SK-N-SH (cell line): ENCODE measurements around the gene SNX24. TPM values are rescaled to one million over a fixed set of nuclear protein-coding genes. Genes with fewer than 3 reads are reported as not detected.

Experiments
- CTCF ChIA-PET: fragments of 300-600, 350-600 bp; formaldehyde crosslinking; extraction: SDS; loops from one replicate; lab custom pipeline; 2021; lab: Yijun Ruan, JAX
- POLR2A ChIA-PET: fragments of 350-600 bp; sonication (Branson Sonifier 250); formaldehyde crosslinking; extraction: SDS; loops from one replicate; lab custom pipeline; 2020; ENCODE audit warnings: antibody characterized with exemption, inconsistent platforms; lab: Yijun Ruan, JAX
- DNase-seq: peaks from one replicate; pipeline ENCODE4 v3.0.0; 2012
- H2AFZ ChIP-seq: fragments of 200-600 bp; sonication (generic); 2 replicates; pipeline ENCODE4 v1.8.1; 2016; ENCODE audit warnings: antibody characterized with exemption, mild to moderate bottlenecking, low read depth
- H3F3A ChIP-seq: fragments of 200-600 bp; sonication (generic); replicated peaks from 2 replicates; pipeline ENCODE3; 2016; ENCODE audit warnings: antibody characterized with exemption, mild to moderate bottlenecking; ENCODE audit not compliant: insufficient read depth
- H3K27ac ChIP-seq, 2 experiments: fragments of 200-500 bp in 1 of 2; fragments of 200-600 bp in 1 of 2; sonication (Bioruptor generic) in 1 of 2; sonication (generic), shearing (Covaris generic) in 1 of 2; 2 replicates each; pipeline versions ENCODE4 v1.5.1 to v1.6.1; 2014 to 2016; ENCODE audit warnings: low read depth in 2 of 2, inconsistent platforms in 1 of 2, low read length in 1 of 2, mild to moderate bottlenecking in 1 of 2, mixed read lengths in 1 of 2
- H3K27me3 ChIP-seq: fragments of 200-600 bp; sonication (generic), shearing (Covaris generic); 2 replicates; pipeline ENCODE4 v1.6.1; 2016; ENCODE audit warnings: mixed run types; ENCODE audit not compliant: insufficient read depth
- H3K36me3 ChIP-seq, 2 experiments: fragments of 200-500 bp in 1 of 2; fragments of 200-600 bp in 1 of 2; sonication (Bioruptor generic) in 1 of 2; sonication (generic) in 1 of 2; replicated peaks in 1 of 2; 2 replicates each; pipeline versions ENCODE3 to v1.5.1; 2014 to 2016; ENCODE audit warnings: low read length in 1 of 2, mild to moderate bottlenecking in 1 of 2; ENCODE audit not compliant: insufficient read depth in 2 of 2, control insufficient read depth in 1 of 2
- H3K4me1 ChIP-seq, 2 experiments: fragments of 200-500 bp in 1 of 2; fragments of 200-600 bp in 1 of 2; sonication (Bioruptor generic) in 1 of 2; sonication (generic), shearing (Covaris generic) in 1 of 2; 2 replicates each; pipeline versions ENCODE4 v1.5.1 to v1.6.1; 2014 to 2016; ENCODE audit warnings: low read depth in 1 of 2, low read length in 1 of 2, mixed run types in 1 of 2; ENCODE audit not compliant: insufficient read depth in 2 of 2, control insufficient read depth in 1 of 2
- H3K4me2 ChIP-seq: fragments of 200-600 bp; sonication (generic), shearing (Covaris generic); 2 replicates; pipeline ENCODE4 v1.6.1; 2017; ENCODE audit warnings: mixed run types
- H3K4me3 ChIP-seq, 2 experiments: fragments of 200-500 bp in 1 of 2; fragments of 200-600 bp in 1 of 2; sonication (Bioruptor generic) in 1 of 2; sonication (generic), shearing (Covaris generic) in 1 of 2; 2 replicates each; pipeline versions ENCODE4 v1.5.1 to v1.8.1; 2014 to 2016; ENCODE audit warnings: low read depth in 2 of 2, inconsistent platforms in 1 of 2, low read length in 1 of 2, mild to moderate bottlenecking in 1 of 2, mixed read lengths in 1 of 2, moderate library complexity in 1 of 2
- H3K79me2 ChIP-seq: fragments of 200-600 bp; sonication (generic); 2 replicates; pipeline ENCODE4 v1.8.1; 2017; ENCODE audit warnings: mild to moderate bottlenecking; ENCODE audit not compliant: insufficient read depth
- H3K9ac ChIP-seq: fragments of 200-600 bp; sonication (generic); 2 replicates; pipeline ENCODE4 v1.6.1; 2017; ENCODE audit warnings: mixed run types
- H3K9me2 ChIP-seq: fragments of 200-600 bp; sonication (generic); 2 replicates; pipeline ENCODE4 v1.6.1; 2017; ENCODE audit warnings: mixed run types
- H3K9me3 ChIP-seq: fragments of 200-600 bp; sonication (generic); 2 replicates; pipeline ENCODE4 v1.6.1; 2017; ENCODE audit warnings: mixed run types, mild to moderate bottlenecking, moderate library complexity
- H4K20me1 ChIP-seq: fragments of 200-600 bp; sonication (generic); 2 replicates; pipeline ENCODE4 v1.6.1; 2017; ENCODE audit warnings: mild to moderate bottlenecking, mixed run types; ENCODE audit not compliant: insufficient read depth
- FOXM1 ChIP-seq: IDR thresholded peaks from 2 replicates; pipeline ENCODE4 v1.4.0; 2012; ENCODE audit warnings: low read depth, mild to moderate bottlenecking
- MAX ChIP-seq: IDR thresholded peaks from 2 replicates; pipeline ENCODE4 v1.4.0; 2012; ENCODE audit warnings: low read depth
- POLR2AphosphoS5 ChIP-seq: IDR thresholded peaks from 2 replicates; pipeline ENCODE4 v1.6.1; 2012; ENCODE audit warnings: low read depth, low read length
- RCOR1 ChIP-seq: fragments of 150-350 bp; IDR thresholded peaks from 2 replicates; pipeline ENCODE4 v1.6.1; 2017; ENCODE audit warnings: antibody characterized with exemption, low read length
- REST ChIP-seq: IDR thresholded peaks from 2 replicates; pipeline ENCODE4 v1.6.1; 2012; ENCODE audit warnings: mild to moderate bottlenecking, low read depth, low read length, moderate library complexity
- WGBS: methylation state at CpG from one replicate; pipeline ENCODE4 v1.1.6; 2017; ENCODE audit warnings: low lambda C conversion rate; 5-methylcytosine and 5-hydroxymethylcytosine counted together
- polyA plus RNA-seq, 3 experiments: library from polyadenylated mRNA; depleted of rRNA; stranded (reverse); fragments of >200 nt; gene quantifications; 2 replicates each; pipeline ENCODE4 v1.2.3, GENCODE V29; 2012
- TF ChIP-seq, protein P1 (sequence below): fragments of 150-350 bp; IDR thresholded peaks from 2 replicates; pipeline ENCODE4 v1.6.1; 2016; ENCODE audit warnings: mild to moderate bottlenecking, low read depth, low read length
- TF ChIP-seq, protein P2 (sequence below): fragments of 150-350 bp; IDR thresholded peaks from 2 replicates; pipeline ENCODE4 v1.6.1; 2017; ENCODE audit warnings: antibody characterized with exemption, low read length, low read depth, borderline replicate concordance

The SNX24 gene
- polyA plus RNA-seq, 1 of the 3 experiments (the other 2 are of a cell fraction): 8.2 TPM

DNA sequence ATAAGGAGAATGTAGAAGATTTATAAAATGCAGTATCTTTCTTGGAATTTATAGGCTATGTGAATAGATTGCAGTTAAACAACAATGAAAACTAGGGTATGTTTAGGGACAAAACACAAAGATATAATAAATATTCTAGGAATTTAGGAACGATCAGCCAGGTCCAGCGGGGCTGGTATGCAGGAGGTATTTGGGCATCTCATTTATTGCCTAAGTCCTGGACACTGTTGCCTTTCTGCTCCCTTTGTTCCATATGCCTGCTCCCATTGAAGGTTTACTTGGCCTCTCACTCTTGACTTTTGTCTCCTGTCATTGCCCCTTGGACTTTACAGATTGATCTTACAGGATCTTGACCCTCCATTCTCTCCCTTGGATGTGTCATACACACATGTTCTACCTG is 55.9 kb downstream of the SNX24 start:
- no peak overlapping the region for H3K27ac ChIP-seq
- H3K4me2 ChIP-seq: no peak overlapping the region
- no peak for DNase-seq
- no peaks in the 10 kb centered on the region for H3K27me3 ChIP-seq
- no peak overlapping the region for H3K4me3 ChIP-seq
- no peaks in the 10 kb centered on the region for H4K20me1 ChIP-seq
- no peaks in the 10 kb centered on the region for H3K36me3 ChIP-seq
- no peaks in the 10 kb centered on the region for H3K9me2 ChIP-seq
- no peaks in the 10 kb centered on the region for H3K9me3 ChIP-seq
- CTCF ChIA-PET: interaction anchor here (1.0 to 1.2 kb wide), 2 partner anchors 444 to 702 kb away, joined by 3 to 6 read pairs; no protein-coding TSS in a partner anchor
- peaks cover under 1 to 1% of the 10 kb centered on the region in 2 experiments; a peak in 1 of 4 replicates for H3K4me1 ChIP-seq
- WGBS: 97% methylated on average over 2 of the region's 2 CpGs
- H3K9ac ChIP-seq: no peak overlapping the region
- no peak overlapping the region for H2AFZ ChIP-seq
- peaks cover 16% of the 10 kb centered on the region; the same call in 1 of the 2 replicates for H3K79me2 ChIP-seq
- TF ChIP-seq FOXM1 (no peak), RCOR1 (no peak), POLR2AphosphoS5 (no peak)
- TF ChIP-seq, all 33 proteins: peak for 0
- H3F3A ChIP-seq: peaks cover 8% of the 10 kb centered on the region
- POLR2A ChIA-PET: no interaction called here

- WGBS: 93% methylated on average over 1 of the region's 1 CpG
- CTCF ChIA-PET: interaction anchor here (1.2 kb wide), 1 partner anchor 443 kb away, joined by 6 read pairs; no protein-coding TSS in a partner anchor
Observed at GRCh38 chr5:122902263-122902662, 56.9 kb downstream of the SNX24 start.

More at GRCh38 chr5:122902263-122902662, 56.9 kb downstream of the SNX24 start:
- Histone ChIP-seq H3K27ac (no peak overlapping the region), H3F3A (peaks cover 13% of the 10 kb centered on the region), H3K4me2 (no peak overlapping the region), H3K4me3 (no peak overlapping the region), H3K9me3 (no peaks in the 10 kb centered on the region), H3K4me1 (peaks cover 4 to 10% of the 10 kb centered on the region in 2 experiments; a peak in 3 of 4 replicates), H3K36me3 (no peaks in the 10 kb centered on the region), H3K27me3 (no peaks in the 10 kb centered on the region), H3K79me2 (peaks cover 16% of the 10 kb centered on the region; the same call in 1 of the 2 replicates), H2AFZ (no peak overlapping the region), H3K9ac (no peak overlapping the region), H3K9me2 (no peaks in the 10 kb centered on the region), H4K20me1 (no peaks in the 10 kb centered on the region)
- TF ChIP-seq, protein P1, sequence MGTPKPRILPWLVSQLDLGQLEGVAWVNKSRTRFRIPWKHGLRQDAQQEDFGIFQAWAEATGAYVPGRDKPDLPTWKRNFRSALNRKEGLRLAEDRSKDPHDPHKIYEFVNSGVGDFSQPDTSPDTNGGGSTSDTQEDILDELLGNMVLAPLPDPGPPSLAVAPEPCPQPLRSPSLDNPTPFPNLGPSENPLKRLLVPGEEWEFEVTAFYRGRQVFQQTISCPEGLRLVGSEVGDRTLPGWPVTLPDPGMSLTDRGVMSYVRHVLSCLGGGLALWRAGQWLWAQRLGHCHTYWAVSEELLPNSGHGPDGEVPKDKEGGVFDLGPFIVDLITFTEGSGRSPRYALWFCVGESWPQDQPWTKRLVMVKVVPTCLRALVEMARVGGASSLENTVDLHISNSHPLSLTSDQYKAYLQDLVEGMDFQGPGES: no peak
- TF ChIP-seq MAX (no peak), REST (no peak)
- TF ChIP-seq, protein P2, sequence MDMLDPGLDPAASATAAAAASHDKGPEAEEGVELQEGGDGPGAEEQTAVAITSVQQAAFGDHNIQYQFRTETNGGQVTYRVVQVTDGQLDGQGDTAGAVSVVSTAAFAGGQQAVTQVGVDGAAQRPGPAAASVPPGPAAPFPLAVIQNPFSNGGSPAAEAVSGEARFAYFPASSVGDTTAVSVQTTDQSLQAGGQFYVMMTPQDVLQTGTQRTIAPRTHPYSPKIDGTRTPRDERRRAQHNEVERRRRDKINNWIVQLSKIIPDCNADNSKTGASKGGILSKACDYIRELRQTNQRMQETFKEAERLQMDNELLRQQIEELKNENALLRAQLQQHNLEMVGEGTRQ: no peak
- POLR2A ChIA-PET: no interaction called here
- DNase-seq: no peak
